GM12801 (cell line): Measurements from ENCODE around the gene UQCRC1.

ENCODE experiments used
- TF ChIP-seq, protein P1 (sequence below): IDR thresholded peaks from one replicate; pipeline ENCODE4 v1.5.1; 2011; ENCODE audit warnings: control low read depth; ENCODE audit not compliant: insufficient read length; ENCODE audit errors: extremely low read depth

Gene UQCRC1

DNA sequence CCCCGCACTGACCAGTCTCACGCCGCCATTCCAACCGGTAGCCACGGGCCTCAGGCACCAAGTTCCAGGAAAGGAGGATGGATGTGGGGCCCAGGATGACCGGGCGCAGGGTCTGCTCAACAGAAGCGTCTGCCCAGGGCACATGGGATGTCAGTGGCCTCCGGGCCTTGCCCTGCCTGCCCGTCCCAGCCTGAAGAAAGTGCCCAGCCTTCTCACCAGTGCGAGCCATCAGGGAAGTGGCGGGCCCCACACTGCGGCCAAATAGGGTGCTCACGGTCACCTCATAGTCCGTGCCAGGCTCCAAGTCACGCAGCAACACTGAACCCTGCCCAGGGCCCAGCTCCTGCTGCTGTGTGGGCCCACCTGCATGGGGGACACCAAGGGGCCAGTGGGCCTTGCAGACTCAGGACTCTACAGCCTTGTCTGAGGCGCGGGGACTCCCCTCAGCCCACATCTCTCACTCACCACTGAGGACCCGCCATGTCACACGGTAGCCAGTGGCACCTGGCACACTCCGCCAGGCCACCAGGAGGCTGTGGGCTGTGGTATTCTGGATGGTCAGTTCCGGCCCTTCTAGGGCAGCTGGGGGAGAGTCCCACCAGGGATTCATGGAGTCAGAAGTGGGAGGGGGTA, 17.4 kb downstream of the UQCRC1 start:
- TF ChIP-seq, protein P1, sequence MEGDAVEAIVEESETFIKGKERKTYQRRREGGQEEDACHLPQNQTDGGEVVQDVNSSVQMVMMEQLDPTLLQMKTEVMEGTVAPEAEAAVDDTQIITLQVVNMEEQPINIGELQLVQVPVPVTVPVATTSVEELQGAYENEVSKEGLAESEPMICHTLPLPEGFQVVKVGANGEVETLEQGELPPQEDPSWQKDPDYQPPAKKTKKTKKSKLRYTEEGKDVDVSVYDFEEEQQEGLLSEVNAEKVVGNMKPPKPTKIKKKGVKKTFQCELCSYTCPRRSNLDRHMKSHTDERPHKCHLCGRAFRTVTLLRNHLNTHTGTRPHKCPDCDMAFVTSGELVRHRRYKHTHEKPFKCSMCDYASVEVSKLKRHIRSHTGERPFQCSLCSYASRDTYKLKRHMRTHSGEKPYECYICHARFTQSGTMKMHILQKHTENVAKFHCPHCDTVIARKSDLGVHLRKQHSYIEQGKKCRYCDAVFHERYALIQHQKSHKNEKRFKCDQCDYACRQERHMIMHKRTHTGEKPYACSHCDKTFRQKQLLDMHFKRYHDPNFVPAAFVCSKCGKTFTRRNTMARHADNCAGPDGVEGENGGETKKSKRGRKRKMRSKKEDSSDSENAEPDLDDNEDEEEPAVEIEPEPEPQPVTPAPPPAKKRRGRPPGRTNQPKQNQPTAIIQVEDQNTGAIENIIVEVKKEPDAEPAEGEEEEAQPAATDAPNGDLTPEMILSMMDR: no peak

DNA sequence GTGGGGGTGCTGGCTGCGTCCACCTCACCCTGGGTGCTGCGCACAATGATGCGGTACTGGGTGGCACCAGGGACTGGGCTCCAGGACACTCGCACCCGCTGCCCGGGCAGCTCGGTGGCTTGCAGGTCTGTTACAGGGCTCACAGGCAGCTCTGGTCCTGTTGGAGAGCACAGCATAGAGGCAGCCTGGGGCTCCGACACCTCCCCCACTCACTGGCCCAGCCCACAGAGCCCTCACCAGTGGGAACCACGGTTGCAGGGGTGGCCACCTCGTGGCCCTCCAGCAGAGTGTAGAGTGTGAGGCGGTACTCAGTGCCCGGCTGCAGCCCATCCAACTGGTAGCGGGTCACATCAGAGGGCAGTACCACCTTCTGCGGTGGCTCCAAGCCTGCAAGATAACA, 18.0 kb downstream of the UQCRC1 start:
- TF ChIP-seq, protein P1: no peak

DNA sequence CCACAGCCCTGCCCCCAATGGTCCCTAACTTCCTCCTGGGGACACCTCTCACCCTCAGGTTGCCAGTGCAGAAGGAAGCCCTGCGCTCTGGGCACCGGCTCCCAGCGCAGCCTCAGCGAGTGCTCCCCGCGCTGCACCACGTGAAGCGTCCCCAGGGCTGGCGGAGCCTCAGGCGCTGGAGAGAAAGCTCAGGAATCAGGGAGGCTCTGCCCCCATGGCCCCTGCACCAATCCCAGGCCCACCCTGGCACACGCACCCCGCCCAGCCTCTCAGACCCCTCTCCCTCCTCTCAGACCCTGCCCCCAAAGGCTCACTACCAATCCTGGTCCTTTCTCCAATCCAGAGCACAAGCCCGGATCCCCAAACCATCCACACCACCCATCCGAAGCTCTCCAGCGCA, 21.2 kb downstream of the UQCRC1 start:
- TF ChIP-seq, protein P1: no peak

DNA sequence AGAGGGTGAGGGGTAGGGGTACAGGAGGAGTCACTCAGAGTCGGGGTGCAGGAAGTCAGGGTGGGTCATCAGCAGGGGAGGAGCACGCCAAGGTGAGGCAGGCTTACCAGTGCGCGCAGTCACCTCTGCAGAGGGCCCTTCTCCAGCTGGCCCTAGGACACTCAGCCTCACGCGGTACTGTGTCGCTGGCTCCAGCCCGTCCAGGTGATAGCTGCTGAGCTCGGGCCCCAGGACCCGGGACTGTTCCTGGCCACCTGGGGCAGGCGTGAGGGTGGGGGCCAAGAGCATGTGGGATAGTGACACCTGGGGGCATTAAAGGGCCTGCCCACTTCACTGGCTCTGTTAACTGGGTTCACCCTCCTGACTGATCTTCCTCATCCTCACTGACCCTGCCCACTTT, 21.8 kb downstream of the UQCRC1 start:
- TF ChIP-seq, protein P1: no peak

GRCh38 chr3:48585411-48585810, 24.0 kb downstream of the UQCRC1 start:
- TF ChIP-seq, protein P1: no peak

- TF ChIP-seq, protein P1: no peak
Measured at GRCh38 chr3:48584836-48585235, 24.6 kb downstream of the UQCRC1 start.

- TF ChIP-seq, protein P1: no peak
Measured at GRCh38 chr3:48581621-48582481, 27.6 kb downstream of the UQCRC1 start.
